Stimulated activated CD8-positive, alpha-beta memory T cell treated with anti-CD3 and anti-CD28 coated beads, Interleukin-2, amount 100 ng/mL, for 1 hour (primary cell): ENCODE data around the gene BCL2L14.

ENCODE experiments used
- DNase-seq, 2 donors: peaks; one replicate each; pipeline ENCODE4 v3.0.0-alpha.2; 2020; ENCODE audit warnings: low read depth in 2 of 2

The BCL2L14 gene

DNA sequence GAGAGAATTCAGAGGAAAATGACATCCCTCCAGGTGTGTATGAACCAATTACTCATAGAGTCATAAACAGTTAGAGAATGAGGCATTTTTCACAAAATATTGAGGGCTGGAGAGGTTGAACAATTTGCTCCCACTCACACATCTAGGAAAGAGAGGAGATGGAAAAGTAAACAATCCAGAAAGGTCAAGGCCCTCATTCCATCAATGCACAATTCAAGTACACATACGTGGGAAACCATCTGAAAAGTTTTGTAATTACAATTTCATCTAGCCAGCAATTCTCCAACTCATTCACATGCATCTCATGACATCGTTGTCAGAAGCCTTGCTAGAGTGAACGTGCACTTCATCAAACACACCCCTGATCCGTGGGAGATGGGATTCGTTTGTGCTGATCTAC is 15.7 kb upstream of the BCL2L14 start:
- no peak for DNase-seq

DNA sequence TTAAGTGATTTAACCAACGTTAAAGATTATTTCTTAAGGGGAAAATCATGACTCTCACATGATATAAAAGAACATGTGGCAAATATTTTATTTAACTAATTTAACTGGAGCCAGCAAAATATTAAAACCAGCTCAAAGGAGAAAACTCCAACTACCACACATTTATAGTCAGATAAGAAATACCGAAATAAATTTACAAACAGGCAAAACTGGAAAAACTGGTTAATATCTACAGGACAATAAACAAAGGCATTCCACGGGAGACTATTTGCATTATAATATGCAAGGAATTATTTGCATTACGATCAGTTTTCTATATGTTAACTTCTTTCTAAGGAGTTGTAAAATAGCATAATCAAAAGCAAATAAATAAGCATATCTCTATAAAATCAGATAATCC is 13.8 kb upstream of the BCL2L14 start:
- no peak for DNase-seq

DNA sequence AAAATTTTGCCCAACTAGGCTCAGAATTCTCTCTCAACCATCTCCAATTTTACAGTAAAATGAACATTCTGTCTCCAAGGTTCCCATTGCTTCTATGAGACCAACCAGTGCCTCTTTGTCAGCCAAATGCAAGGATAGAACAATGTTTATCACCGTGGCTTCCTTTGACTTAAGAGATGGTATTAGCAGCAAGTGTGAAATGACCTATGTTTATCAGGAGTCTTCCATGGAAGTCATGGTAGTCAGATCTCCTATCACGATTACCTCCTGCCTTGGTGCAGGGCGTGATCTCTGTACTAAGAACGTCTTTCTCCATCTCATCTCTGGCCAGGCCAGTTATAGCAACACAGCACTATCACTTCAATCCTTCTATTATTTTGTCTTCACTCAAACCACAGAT is 6.1 kb upstream of the BCL2L14 start:
- no peak for DNase-seq

DNA sequence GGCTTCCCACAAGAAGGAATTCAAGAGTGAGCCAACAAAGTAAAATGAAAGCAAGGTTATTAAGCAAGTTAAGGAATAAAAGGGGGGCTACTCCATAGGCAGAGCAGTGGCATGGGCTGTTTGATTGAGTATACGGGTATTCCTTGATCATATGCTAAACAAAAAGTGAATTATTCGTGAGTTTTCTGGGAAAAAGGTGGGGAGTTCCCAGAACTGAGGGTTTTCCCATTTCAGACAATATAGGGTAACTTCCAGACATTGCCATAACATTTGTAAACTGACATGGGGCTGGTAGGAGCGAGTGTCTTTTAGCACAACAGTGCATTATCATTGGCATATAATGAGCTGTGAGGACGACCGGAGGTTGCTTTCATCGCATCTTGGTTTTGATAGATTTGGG is 2.0 kb upstream of the BCL2L14 start:
- no peak for DNase-seq

DNA sequence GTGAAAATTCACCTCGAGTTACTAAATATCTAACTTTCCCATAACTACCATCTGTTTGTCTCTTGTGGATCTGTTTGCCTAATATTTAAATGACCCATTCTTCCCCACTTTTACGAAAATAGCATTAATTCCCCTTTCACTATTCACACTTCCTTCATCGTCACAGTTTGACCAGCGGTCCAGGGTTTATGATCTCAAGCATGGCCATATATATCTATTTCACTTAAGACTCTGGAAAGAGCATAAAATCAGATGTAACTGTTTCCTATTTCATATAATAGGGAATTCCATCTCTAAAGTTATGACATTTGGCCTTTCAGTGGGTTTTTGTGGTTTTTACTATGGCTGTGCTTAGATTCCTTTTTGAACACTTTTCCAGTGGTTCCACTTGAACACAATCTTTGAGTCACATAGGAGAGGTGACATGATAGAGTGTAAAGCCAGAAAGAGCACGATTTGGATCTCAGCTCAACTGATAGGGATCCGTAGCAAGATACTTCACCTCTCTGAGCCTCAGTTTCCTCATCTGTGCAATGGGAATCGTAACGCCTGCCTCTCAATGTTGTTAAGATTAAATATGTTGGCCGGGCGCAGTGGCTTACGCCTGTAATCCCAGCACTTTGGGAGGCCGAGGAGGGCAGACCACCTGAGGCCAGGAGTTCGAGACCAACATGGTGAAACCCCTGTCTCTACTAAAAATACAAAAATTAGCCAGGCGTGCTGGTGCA is 754 bp upstream of the BCL2L14 start:
- DNase-seq, result no peak

DNA sequence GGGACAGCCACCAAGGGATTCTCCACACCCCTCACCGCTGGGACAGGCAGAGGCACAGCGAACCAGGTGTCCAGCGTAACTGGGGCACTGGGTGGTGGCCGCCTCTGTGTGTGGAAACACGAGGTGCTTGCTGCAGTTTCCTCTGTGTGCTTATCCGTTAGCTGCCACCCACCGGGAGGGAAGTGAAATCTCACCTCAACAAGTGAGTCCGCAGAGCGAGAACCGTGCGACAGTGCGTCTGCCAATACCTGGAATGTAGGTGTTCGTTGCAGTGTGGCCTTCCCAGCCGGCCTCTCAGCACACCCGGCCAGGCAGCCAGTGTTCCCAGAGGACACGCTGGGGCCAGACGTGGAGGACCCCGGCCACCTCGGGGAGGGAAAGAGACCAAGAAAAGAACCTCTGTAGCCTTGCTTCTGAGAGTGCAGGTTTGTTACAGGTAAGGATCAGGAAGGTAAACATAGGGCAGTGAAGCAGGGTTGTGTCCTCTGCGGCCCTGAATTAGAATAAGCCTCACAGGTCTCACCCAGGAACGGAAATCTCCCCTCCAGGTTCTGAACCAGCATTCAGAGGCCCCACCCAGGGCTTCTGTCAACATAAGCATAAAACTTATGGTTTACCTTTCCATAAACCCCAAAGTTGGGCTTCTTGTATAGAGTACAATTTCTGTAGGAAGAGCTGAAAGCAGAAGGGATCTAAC is 1.5 kb downstream of the BCL2L14 start:
- DNase-seq, result no peak

DNA sequence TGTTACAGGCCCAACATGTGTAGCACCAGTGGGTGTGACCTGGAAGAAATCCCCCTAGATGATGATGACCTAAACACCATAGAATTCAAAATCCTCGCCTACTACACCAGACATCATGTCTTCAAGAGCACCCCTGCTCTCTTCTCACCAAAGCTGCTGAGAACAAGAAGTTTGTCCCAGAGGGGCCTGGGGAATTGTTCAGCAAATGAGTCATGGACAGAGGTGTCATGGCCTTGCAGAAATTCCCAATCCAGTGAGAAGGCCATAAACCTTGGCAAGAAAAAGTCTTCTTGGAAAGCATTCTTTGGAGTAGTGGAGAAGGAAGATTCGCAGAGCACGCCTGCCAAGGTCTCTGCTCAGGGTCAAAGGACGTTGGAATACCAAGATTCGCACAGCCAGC is 8.6 kb downstream of the BCL2L14 start:
- no peak for DNase-seq

DNA sequence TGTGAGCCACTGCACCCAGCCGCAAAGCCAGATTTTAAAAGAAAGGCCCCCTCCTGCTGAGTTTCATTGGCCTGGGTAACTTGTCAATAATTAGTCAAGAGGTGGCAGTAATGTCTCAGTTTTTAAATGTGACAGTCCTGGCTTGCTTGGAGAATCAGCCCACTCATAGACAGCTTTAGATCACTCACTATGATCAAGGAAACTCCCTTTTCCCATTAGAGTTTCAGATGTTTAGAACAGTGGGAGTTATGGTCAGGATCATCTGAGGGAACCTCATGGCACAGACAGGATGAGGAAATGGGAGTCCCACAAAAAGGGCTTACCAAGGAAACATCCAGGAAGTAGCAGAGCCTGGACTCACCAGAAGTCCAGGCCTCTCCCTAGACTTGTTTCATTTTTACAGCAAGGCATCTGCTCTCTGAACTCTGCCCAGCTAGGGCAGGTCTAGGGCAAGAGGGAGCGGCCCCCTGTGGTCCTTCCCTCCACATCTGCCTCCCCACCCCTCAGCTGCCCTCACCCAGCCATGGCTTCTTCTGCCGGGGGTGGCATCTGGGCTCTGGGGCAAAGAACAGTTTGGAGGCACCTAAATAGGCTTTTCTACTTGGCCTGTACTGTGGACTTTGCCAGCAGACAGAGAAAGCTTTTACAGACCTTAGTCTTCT is 11.2 kb downstream of the BCL2L14 start:
- no peak for DNase-seq

DNA sequence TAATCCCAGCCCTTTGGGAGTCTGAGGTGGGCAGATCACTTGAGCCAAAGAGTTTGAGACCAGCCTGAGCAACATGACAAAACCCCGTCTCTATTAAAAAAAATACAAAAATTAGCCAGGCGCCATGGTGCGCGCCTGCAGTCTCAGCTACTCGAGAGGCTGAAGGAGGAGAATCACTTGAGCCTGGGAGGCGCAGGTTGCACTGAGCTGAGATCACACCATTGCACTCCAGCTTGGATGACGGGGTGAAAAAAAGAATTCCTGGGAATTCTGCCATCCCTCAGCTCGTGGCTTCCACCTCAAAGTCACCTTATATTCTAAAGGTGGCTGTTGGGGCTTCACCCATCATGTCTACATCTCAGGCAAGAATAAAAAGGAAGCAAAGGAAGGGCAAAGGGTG is 12.9 kb downstream of the BCL2L14 start:
- no peak for DNase-seq

DNA sequence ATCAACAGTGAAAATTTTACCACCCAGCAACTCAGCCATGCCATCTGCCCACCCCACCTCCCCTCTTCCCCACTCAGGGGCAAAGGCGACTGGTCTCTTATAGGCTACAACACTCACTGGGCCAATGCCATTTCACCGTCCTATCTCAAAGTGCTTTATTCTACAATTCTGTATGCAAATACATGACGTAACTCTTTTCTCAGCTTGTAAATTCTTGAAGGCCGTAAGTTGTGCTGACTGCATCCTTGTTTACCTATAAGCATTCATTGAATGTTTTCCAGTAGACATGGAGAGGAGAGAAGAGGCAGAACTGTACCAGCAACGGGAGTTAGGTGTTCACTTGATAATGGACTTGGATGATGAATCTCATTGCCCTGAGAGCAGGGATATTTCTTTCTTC is 15.6 kb downstream of the BCL2L14 start:
- no peak for DNase-seq

DNA sequence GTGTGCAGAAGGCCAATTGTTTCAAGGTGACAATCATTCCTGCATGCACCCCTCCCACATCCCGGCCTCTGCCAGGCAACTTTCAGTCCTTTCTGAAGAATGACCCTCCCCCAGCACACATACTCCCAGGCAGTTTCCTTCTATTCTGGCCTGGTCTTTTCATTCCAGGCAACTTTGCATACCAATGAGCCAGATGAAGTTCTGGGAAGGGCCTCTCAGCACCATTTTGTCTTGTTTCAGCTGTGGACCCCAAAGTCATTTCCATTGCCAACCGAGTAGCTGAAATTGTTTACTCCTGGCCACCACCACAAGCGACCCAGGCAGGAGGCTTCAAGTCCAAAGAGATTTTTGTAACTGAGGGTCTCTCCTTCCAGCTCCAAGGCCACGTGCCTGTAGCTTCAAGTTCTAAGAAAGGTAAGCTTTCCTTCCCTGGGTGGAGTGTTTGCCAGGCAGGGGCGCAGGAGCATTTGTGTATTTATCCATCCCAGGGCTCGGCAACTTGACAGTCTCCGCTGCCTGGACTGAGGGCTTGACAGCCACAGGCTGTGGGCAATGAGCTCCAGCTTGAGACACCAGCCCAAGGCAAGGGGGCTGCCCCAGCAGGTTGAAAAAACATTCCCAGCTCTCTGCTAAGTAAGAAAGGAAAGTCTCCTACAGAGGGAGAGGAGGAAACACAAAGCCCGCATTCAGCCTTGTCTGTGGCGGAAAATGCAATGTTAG is 16.4 kb downstream of the BCL2L14 start:
- DNase-seq, result no peak

DNA sequence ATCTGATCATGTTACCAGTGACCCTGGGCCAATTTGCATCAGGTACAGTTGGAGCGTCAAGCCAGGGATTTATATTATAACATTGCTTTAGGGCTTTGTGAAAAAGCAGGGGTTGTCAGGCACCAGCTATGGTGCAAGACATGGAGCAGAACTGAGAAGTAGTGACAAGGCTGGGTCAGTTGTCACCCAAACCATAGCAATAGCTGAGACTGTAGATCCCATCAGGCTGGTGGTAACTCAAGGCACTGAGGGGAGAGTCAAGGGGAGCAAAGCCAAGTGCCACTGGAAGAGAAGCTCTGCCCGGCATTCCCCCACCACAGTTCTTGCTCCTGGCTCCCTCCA is 16.9 kb downstream of the BCL2L14 start:
- no peak for DNase-seq

DNA sequence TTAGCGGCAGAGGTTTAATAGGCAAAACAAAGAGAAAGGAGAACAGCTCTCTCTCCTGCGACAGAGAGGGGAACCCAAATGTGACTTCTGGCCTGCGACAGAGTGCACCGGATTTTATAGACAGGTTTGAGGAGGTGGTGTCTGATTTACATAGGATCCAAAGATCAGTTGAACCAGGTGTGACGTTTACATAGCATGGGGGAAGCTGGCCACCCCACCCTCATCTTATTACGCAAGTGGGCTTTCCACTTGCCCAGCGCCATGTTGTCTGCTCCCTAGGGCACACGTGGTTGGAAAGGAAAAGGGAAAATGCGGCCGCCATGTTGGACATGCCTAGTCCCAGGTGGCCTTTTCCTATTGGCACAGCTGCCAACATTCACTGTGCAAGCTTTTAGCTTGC is 17.4 kb downstream of the BCL2L14 start:
- DNase-seq, result no peak

DNA sequence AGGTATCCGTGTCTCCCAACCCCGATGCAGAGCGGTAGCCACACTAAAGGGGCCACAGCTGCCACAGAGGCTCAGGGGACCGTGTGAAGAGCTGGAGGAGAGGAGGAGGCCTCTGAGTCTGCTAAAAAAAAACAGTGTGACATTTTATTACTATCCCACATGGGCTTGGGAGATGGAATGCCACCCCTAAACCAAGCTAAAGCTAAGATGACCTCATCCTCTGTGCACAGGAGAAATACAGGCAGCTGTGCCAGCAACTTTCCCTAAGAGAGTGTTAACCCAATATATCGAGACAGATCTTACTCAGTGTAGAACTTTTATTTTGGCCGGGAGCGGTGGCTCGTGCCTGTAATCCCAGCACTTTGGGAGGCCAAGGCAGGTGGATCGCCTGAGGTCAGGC is 18.0 kb downstream of the BCL2L14 start:
- no peak for DNase-seq

DNA sequence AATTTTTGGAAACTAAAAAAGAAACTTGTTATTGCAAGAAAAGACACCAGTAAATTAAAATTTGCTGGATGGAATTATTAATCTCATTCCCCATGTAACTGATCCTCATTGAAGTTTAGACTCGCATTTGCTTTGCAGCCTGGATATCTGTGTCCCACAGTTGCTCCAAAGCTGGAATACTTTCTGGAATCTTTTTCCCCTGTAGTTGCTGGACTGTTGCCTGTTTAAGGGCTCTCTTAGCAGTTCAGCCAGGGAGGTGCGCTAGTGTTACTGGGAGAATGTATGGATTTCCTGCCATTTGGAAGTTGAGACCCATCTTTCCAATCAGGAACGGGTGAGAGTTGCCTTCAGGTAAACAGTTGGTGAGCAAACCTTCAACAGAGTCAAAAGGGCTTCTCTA is 20.3 kb downstream of the BCL2L14 start:
- DNase-seq, result no peak

DNA sequence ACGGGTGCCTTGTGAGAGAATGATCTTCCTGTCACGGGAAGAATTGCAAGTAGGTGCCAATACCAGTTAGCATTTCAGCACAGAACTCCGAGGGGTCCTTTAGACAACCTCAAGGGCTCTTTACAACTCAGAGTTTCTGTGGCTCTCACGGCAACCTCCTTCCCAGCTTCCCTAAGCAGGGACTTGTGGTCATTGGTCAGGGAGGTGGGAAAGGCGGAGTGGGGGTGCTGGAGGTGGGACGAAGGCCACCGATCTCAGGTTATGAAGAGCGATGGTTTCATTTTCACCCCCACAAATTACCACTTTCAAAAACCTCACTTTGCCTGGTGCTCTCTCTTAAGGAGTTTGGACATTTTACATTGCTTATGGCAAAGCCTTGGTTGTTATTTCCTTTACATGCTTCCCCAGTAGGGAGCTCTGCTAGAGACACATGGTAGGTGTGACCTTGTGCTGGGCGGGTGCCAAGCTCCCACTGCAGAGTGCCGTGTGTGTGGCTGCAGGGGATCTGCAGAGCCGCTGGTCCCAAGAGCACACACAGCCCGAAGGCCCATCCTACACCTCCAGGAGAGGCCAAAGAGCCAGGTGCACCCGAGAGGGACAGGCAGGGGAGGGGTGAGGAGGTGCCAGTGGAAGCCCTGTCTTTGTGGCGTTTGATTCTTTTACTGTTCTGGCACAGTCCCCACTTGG is 21.4 kb downstream of the BCL2L14 start:
- no peak for DNase-seq

DNA sequence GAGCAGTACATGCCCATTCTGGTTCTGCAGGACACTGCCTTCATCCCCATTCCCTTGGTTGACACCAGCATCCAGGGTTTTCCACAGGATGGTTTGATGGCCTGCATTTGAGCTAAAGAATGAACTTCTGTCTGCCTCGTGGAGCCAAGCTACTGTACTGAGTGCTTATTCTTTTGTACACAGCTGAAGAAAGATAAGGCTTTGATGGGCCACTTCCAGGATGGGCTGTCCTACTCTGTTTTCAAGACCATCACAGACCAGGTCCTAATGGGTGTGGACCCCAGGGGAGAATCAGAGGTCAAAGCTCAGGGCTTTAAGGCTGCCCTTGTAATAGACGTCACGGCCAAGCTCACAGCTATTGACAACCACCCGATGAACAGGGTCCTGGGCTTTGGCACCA is 23.7 kb downstream of the BCL2L14 start:
- no peak for DNase-seq

DNA sequence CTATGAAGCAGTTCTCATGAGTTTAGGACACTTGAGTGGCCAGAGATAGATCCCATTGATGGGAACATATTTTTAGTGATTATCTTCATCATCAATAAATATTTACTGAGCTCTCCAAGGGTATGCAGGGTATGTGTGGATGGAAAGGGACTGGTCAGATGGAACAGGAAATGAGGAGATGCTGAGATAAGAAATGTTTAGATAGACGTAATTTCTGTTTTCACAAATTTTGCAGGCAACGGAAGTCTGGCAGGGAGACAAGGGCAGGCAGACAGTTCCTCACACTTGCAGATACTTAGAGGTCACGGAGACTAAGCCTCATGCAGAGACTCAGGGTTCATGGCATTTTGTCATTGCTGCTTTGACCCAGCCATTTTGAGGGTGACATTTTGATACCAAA is 24.3 kb downstream of the BCL2L14 start:
- DNase-seq, result no peak

DNA sequence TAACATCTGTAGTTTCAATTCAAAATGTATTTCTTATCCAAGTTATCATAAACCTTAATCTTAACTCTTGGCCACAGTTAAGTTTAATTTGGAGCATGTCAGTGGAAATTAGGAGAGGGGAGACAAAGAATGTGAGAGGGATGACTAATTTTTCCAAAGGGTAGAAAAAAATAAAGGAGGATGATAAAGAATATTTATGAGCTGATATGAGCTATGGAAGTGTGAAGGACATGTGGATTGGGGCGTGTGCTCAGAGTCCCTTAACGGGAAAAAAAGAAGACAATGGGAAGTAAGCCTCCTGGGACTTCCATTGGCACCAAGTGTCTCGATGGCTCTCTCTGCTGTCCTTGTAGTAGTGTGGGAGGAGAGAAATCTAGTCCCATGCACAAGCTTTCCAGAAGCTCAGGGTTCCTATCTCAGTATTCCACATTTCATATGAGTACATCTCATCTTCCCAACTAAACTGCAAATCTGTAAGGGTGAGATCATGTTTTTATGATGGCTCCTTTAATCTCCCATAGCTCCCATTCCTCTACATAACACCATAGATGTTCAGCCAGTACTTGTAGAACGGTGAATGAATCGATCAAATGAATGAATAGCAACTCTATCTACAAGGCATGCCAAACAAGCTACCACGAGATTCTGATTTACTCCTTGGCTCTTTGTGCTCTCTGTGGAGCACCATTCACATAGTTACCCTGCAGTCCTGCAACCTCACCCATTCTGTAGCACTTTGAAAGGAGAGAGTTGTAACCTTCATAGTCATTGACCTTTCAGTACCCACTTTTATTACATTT is 27.4 kb downstream of the BCL2L14 start:
- no peak for DNase-seq

DNA sequence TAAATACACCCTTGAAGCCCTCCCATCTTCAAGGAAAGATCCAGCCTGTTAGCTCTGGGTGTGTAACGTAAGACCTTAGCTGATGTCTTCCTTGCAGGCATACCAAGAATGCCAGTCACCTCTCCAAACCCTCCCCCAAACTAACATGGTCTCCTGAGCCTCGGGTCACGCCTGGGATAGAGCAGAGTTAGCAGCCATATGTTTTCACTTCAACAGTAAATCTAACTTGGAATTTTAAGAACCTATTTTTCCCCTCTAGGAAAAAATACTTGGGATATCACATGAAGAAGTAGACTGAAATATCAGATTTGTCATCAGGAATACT is 27.9 kb downstream of the BCL2L14 start:
- no peak for DNase-seq

DNA sequence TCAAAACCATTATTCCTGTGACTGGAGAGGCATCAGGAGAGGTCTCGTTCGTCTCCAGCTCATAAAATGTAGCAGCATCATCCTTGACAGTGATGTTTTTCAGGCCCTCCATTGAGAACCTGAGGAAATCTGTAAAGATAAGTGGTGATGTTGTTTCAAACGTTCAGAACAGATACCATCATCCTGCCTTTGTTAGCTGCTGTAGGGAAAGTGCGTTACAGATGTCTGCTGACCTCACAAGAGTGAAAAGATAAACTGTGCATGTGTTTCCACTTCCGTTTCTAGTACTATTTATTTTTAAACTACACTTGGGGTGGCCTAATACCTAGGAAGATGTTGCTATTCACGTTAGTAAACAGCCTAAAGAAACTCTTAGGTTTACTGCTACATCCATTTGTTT is 28.4 kb downstream of the BCL2L14 start:
- DNase-seq, result no peak
